ENCODE measurements around the gene ERBIN. TPM values are rescaled to one million over a fixed set of nuclear protein-coding genes. Genes with fewer than 3 reads are reported as not detected.
A peak's percentile ranks its signal among the peaks of the same experiment; 100 is the strongest.

ERBIN gene
- total and polyA plus RNA-seq, 2 of the 13 experiments (the other 11 are each of a cell fraction or from before 2014, with no cell fraction given) = 14.4 to 41.7 TPM

DNA sequence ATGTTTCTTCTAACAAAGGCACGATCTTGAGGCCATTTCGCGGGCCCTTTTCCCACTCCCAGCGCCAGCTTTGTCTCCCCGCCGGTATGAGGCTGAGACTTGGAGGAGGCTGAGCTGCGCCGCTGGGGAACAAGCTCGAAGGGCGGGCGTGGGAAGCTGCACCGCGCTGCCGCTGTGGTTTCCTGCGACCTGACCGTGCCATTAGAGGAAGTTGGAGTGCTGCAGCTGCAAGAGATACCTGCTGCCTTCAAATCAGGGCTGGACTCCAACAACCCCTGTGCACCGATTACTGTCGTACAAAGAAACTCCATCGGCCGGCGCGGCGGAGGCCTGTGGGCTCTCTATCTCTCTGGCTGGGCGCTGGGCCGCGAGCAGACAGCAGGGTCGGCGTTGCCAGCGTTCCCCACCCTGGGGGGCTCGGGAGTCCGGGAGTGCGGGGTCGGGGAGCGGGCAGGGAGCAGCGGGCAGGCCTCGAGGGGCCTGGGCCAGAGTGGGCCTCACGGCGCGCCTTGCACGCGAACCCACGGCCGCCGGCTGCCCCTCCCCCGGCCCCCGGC lies 1.3 kb upstream of the ERBIN start (continued):
- TF ChIP-seq PRPF4 (IDR thresholded peaks at IDR 0.05; ENCODE audit: low read depth, low read length, poor library complexity, severe bottlenecking) (no peak), HNRNPH1 (optimal IDR thresholded peaks at IDR 0.05; ENCODE audit: low read depth, low read length) (no peak), ZNF790 (CRISPR knock-in tag; IDR thresholded peaks at IDR 0.05; ENCODE audit: borderline replicate concordance) (no peak), HOXA7 (CRISPR knock-in tag; IDR thresholded peaks at IDR 0.05) (0 out of 2 replicates have a peak, but pooled peaks have one; percentile 0), GFI1 (CRISPR knock-in tag; IDR thresholded peaks at IDR 0.05; ENCODE audit: borderline replicate concordance) (no peak), ZNF318 (CRISPR knock-in tag; IDR thresholded peaks at IDR 0.05) (no peak), NFYC (CRISPR knock-in tag; IDR thresholded peaks at IDR 0.05) (no peak; the same call in 1 of the 2 replicates), ZNF678 (CRISPR knock-in tag; IDR thresholded peaks at IDR 0.05) (no peak), ZNF629 (CRISPR knock-in tag; conservative IDR thresholded peaks at IDR 0.05) (no peak), KAT8 (CRISPR knock-in tag; IDR thresholded peaks at IDR 0.05) (no peak), ZNF18 (CRISPR knock-in tag; IDR thresholded peaks at IDR 0.05; ENCODE audit: insufficient replicate concordance) (no peak), ZNF7 (CRISPR knock-in tag; IDR thresholded peaks at IDR 0.05) (no peak), HMG20B (CRISPR knock-in tag; conservative IDR thresholded peaks at IDR 0.05) (no peak), NCOA2 (CRISPR knock-in tag; IDR thresholded peaks at IDR 0.05) (no peak; the same call in 1 of the 2 replicates)
- TF ChIP-seq, protein P1, sequence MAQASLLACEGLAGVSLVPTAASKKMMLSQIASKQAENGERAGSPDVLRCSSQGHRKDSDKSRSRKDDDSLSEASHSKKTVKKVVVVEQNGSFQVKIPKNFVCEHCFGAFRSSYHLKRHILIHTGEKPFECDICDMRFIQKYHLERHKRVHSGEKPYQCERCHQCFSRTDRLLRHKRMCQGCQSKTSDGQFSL (CRISPR knock-in tag; IDR thresholded peaks at IDR 0.05) = no peak
- TF ChIP-seq, protein P2, sequence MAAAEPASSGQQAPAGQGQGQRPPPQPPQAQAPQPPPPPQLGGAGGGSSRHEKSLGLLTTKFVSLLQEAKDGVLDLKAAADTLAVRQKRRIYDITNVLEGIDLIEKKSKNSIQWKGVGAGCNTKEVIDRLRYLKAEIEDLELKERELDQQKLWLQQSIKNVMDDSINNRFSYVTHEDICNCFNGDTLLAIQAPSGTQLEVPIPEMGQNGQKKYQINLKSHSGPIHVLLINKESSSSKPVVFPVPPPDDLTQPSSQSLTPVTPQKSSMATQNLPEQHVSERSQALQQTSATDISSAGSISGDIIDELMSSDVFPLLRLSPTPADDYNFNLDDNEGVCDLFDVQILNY (CRISPR knock-in tag; conservative IDR thresholded peaks at IDR 0.05) = no peak
- TF ChIP-seq, protein P3, sequence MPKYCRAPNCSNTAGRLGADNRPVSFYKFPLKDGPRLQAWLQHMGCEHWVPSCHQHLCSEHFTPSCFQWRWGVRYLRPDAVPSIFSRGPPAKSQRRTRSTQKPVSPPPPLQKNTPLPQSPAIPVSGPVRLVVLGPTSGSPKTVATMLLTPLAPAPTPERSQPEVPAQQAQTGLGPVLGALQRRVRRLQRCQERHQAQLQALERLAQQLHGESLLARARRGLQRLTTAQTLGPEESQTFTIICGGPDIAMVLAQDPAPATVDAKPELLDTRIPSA (CRISPR knock-in tag; IDR thresholded peaks at IDR 0.05; ENCODE audit: borderline replicate concordance) = no peak

Data from HepG2 (cell line).